AG04449 (cell line): ENCODE measurements around the gene TBC1D1.

Experiments used
- CTCF ChIA-PET: fragments of 350-600 bp; formaldehyde crosslinking; extraction: SDS; loops from one replicate; lab custom pipeline; 2021; ENCODE audit warnings: antibody characterized with exemption; lab: Yijun Ruan, JAX
- POLR2A ChIA-PET: fragments of 400-600, 350-600 bp; formaldehyde crosslinking; extraction: SDS; loops from one replicate; lab custom pipeline; 2020; ENCODE audit warnings: antibody characterized with exemption, inconsistent platforms; lab: Yijun Ruan, JAX
- DNase-seq: peaks from one replicate; pipeline ENCODE4 v3.0.0-alpha.2; 2010; ENCODE audit warnings: low read depth, low spot score
- H3K4me3 ChIP-seq: 2 replicates; pipeline ENCODE4 v1.5.1; 2011; ENCODE audit warnings: low read depth, mild to moderate bottlenecking, control low read depth, low read length
- CTCF ChIP-seq: IDR thresholded peaks from one replicate; pipeline ENCODE4 v1.5.1; 2011; ENCODE audit warnings: mild to moderate bottlenecking, moderate library complexity, low read length, control low read depth, inconsistent platforms; ENCODE audit not compliant: insufficient read depth; ENCODE audit errors: missing control alignments

Gene TBC1D1

DNA sequence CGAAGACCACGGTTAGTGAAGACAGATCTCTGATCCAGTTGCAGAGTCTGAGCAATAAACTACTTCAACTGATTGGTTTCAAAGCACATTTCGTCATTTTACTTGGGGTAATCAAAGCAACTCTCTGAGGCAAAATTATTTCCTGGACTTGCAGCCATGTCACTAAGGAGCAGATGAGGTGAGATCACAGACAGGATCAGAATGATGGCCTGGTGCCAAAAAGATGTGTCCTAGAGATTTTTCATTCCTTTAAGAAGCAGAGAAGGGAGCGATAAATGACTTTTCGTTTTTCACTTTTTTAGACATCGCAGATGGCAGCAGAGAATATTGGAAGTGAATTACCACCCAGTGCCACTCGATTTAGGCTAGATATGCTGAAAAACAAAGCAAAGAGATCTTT lies 153.2 kb downstream of the TBC1D1 start:
- CTCF ChIA-PET, result interaction anchor here (0.6 to 4.3 kb wide), 4 partner anchors 8 to 240 kb away, joined by 3 to 23 read pairs (median 4); no protein-coding TSS in a partner anchor
- TF ChIP-seq CTCF, result no peak

DNA sequence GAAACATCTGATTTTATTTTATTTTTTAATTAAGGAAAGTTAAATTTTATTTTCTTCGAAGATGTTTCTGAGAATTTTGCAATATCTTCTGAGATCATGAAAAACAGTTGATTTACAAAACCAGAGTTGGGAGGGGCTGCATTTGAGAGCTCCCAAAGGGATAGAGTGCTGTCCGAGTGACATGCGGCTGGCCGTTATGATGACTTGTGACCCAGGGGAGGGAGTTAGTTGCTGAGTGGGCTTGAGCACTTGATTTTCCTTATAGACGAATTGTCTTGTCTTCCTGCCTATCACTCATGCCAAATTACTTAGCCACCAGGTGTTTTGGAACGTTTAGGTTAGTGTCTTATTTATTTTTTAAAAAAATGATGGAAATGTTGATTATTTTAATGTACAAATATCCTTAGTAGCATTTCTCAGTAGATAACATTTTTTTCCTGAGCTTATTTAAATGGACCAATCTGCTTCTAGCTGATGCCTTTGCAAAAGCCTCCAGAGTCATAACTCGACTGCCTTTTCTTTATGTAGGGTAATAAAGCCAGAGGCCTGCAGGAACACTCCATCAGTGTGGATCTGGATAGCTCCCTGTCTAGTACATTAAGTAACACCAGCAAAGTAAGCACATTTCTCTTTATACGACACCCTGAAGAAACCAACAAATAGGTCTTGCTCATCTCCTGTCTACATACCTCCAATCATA lies 154.6 kb downstream of the TBC1D1 start:
- no peak for DNase-seq
- TF ChIP-seq CTCF, result no peak
- H3K4me3 ChIP-seq, result no peak overlapping the region
- POLR2A ChIA-PET, result no interaction called here
- CTCF ChIA-PET, result interaction anchor here (1.0 to 4.3 kb wide), 4 partner anchors 9 to 243 kb away, joined by 3 to 23 read pairs (median 4); no protein-coding TSS in a partner anchor

More for the DNA sequence above, 153.2 kb downstream of the TBC1D1 start:
- no peak for DNase-seq
- POLR2A ChIA-PET, result no interaction called here
- H3K4me3 ChIP-seq, result no peak overlapping the region

- CTCF ChIA-PET, result interaction anchor here (0.8 to 4.3 kb wide), 6 partner anchors 10 to 685 kb away, joined by 3 to 23 read pairs (median 3); no protein-coding TSS in a partner anchor
- DNase-seq, result no peak
- TF ChIP-seq CTCF, result no peak
- H3K4me3 ChIP-seq, result no peak overlapping the region
- POLR2A ChIA-PET, result no interaction called here
Measured at GRCh38 chr4:38046727-38047489, 156.0 kb downstream of the TBC1D1 start.

- TF ChIP-seq CTCF, result no peak
- ChIA-PET POLR2A (no interaction called here), CTCF (interaction anchor here (0.7 to 4.5 kb wide), 3 partner anchors 12 to 254 kb away, joined by 3 to 18 read pairs (median 17); no protein-coding TSS in a partner anchor)
- no peak for DNase-seq
- H3K4me3 ChIP-seq, result no peak overlapping the region
Measured at GRCh38 chr4:38049545-38050170, 158.8 kb downstream of the TBC1D1 start.

- DNase-seq, result no peak
- no peak for TF ChIP-seq CTCF
- ChIA-PET POLR2A (no interaction called here), CTCF (interaction anchor here (1.3 to 4.5 kb wide), 4 partner anchors 11 to 247 kb away, joined by 3 to 18 read pairs (median 10); no protein-coding TSS in a partner anchor)
- H3K4me3 ChIP-seq, result no peak overlapping the region
Measured at GRCh38 chr4:38050560-38051350, 159.9 kb downstream of the TBC1D1 start.
